Activated T-cell treated with anti-CD3 and anti-CD28 coated beads, Interleukin-2, amount 50 U/mL, for 48 hours (primary cell): ENCODE measurements around the gene SOCS7.
A peak's percentile ranks its signal among the peaks of the same experiment; 100 is the strongest.
"Not testable (repeated sequence)": the region's sequence is repeated elsewhere in the genome, so short reads cannot be mapped to it uniquely, and the experiment has no call there.

ENCODE experiments used
- DNase-seq, 2 experiments: peaks; one replicate each; pipeline ENCODE4 v3.0.0-alpha.2; 2020

Gene SOCS7

GRCh38 chr17:38421871-38422827 is 70.5 kb downstream of the SOCS7 start:
- no peak for DNase-seq

GRCh38 chr17:38424297-38424972 is 72.8 kb downstream of the SOCS7 start:
- no peak for DNase-seq

GRCh38 chr17:38425031-38425430 is 73.4 kb downstream of the SOCS7 start:
- no peak for DNase-seq

GRCh38 chr17:38425744-38426143 is 74.1 kb downstream of the SOCS7 start:
- DNase-seq = no peak

- DNase-seq = no peak
These were observed 74.8 kb downstream of the SOCS7 start for GRCh38 chr17:38426441-38426840.

GRCh38 chr17:38427160-38427949 is 75.7 kb downstream of the SOCS7 start:
- no peak for DNase-seq

GRCh38 chr17:38428112-38428642 is 76.5 kb downstream of the SOCS7 start, which contains the start of gene ARHGAP23:
Gene ARHGAP23, plus strand, starts transcription at chr17:38428464. Its CDS starts 22 bp downstream, at chr17:38428486.
- peak; percentile 40 to 48 for DNase-seq

- peak in 1 of 2 experiments; percentile 38 for DNase-seq
These were observed 77.2 kb downstream of the SOCS7 start for GRCh38 chr17:38428643-38429371.

GRCh38 chr17:38429476-38430100 is 77.9 kb downstream of the SOCS7 start:
- DNase-seq = no peak

- no peak for DNase-seq
These were observed 78.7 kb downstream of the SOCS7 start for GRCh38 chr17:38430316-38430715.

GRCh38 chr17:38430822-38431221 is 79.2 kb downstream of the SOCS7 start:
- no peak for DNase-seq

GRCh38 chr17:38431346-38432145 is 79.9 kb downstream of the SOCS7 start:
- no peak for DNase-seq

GRCh38 chr17:38434178-38434665 is 82.6 kb downstream of the SOCS7 start:
- no peak for DNase-seq

GRCh38 chr17:38435795-38436194 is 84.2 kb downstream of the SOCS7 start:
- DNase-seq = no peak

- no peak for DNase-seq
These were observed 84.7 kb downstream of the SOCS7 start for GRCh38 chr17:38436386-38436785.

- not testable (repeated sequence) for DNase-seq
These were observed 85.7 kb downstream of the SOCS7 start for GRCh38 chr17:38437313-38437712.

GRCh38 chr17:38439436-38439835 is 87.8 kb downstream of the SOCS7 start:
- no peak for DNase-seq

GRCh38 chr17:38440614-38441397 is 89.2 kb downstream of the SOCS7 start:
- no peak for DNase-seq

- no peak for DNase-seq
These were observed 89.9 kb downstream of the SOCS7 start for GRCh38 chr17:38441429-38442061.
